Renal pelvis (tissue), 12 donors: ENCODE measurements around the gene CNOT3. TPM values are rescaled to one million over a fixed set of nuclear protein-coding genes. Genes with fewer than 3 reads are reported as not detected.
"Not testable (repeated sequence)": the region's sequence is repeated elsewhere in the genome, so short reads cannot be mapped to it uniquely, and the experiment has no call there.

Experiments used
- DNase-seq: peaks from one replicate; pipeline ENCODE4 v3.0.0-alpha.2; 2013
- long read RNA-seq, 16 experiments: transcript quantifications; one replicate each; lab custom pipeline, GENCODE V29; 2026
- polyA plus RNA-seq, 3 donors: library from polyadenylated mRNA; unstranded; fragments of 120-200 nt; gene quantifications; one replicate each; pipeline ENCODE4 v1.2.1, GENCODE V29; 2013; ENCODE audit not compliant: insufficient read length in 3 of 3

Gene CNOT3
- 10 to 100 TPM; 60.6 to 69.8 (median 69.0) TPM for polyA plus RNA-seq
- long read RNA-seq, donor 1, partial matches to known transcripts, result 0 of 1 reads
- long read RNA-seq, donor 1, other reads (novel, unspliced or antisense), result 0 of 1 reads
- long read RNA-seq, donor 2, partial matches to known transcripts, result 0 of 2 reads
- long read RNA-seq, donor 2, other reads (novel, unspliced or antisense), result 0 of 2 reads
- long read RNA-seq, donor 3, partial matches to known transcripts, result 0 of 1 reads
- long read RNA-seq, donor 3, other reads (novel, unspliced or antisense), result 0 of 1 reads
- long read RNA-seq, donor 4, partial matches to known transcripts, result 102 of 119 reads
- long read RNA-seq, donor 4, other reads (novel, unspliced or antisense), result 13 of 119 reads
- long read RNA-seq, donor 5, partial matches to known transcripts, result 10 of 17 reads
- long read RNA-seq, donor 5, other reads (novel, unspliced or antisense), result 6 of 17 reads
- long read RNA-seq, donor 6, partial matches to known transcripts, result 18 of 35 reads
- long read RNA-seq, donor 6, other reads (novel, unspliced or antisense), result 16 of 35 reads
- long read RNA-seq, donor 7, partial matches to known transcripts, result 28 of 28 reads
- long read RNA-seq, donor 7, other reads (novel, unspliced or antisense), result 0 of 28 reads
- long read RNA-seq, donor 8, full-length matches to known transcripts, result 3 of 3 reads
- long read RNA-seq, donor 8, partial matches to known transcripts, result 0 of 3 reads
- long read RNA-seq, donor 8, other reads (novel, unspliced or antisense), result 0 of 3 reads
- long read RNA-seq, donor 9, partial matches to known transcripts, result 5 of 7 reads
- long read RNA-seq, donor 9, other reads (novel, unspliced or antisense), result 0 of 7 reads
- long read RNA-seq, donor 10, partial matches to known transcripts, result 53 of 56 reads
- long read RNA-seq, donor 10, other reads (novel, unspliced or antisense), result 0 of 56 reads
- long read RNA-seq, donor 11, partial matches to known transcripts, result 31 of 55 reads
- long read RNA-seq, donor 11, other reads (novel, unspliced or antisense), result 23 of 55 reads
- long read RNA-seq, donor 12, transcript CNOT3-201 (18 exons, 2,890 nt), result major isoform, 6 of 12 reads
- long read RNA-seq, donor 12, partial matches to known transcripts, result 6 of 12 reads
- long read RNA-seq, donor 12, other reads (novel, unspliced or antisense), result 0 of 12 reads
- long read RNA-seq, donor 13, partial matches to known transcripts, result 6 of 8 reads
- long read RNA-seq, donor 13, other reads (novel, unspliced or antisense), result 0 of 8 reads
- long read RNA-seq, donor 14, partial matches to known transcripts, result 53 of 54 reads
- long read RNA-seq, donor 14, other reads (novel, unspliced or antisense), result 0 of 54 reads
- long read RNA-seq, donor 15, full-length matches to known transcripts, result 6 of 80 reads
- long read RNA-seq, donor 15, partial matches to known transcripts, result 42 of 80 reads
- long read RNA-seq, donor 15, other reads (novel, unspliced or antisense), result 32 of 80 reads
- long read RNA-seq, donor 16, partial matches to known transcripts, result 0 of 3 reads
- long read RNA-seq, donor 16, other reads (novel, unspliced or antisense), result 0 of 3 reads

GRCh38 chr19:54137699-54138488, at the start of gene CNOT3:
CNOT3 (plus strand) TSS chr19:54137762; CDS start chr19:54142979, 5,217 bp downstream.
- DNase-seq, result no peak

DNA sequence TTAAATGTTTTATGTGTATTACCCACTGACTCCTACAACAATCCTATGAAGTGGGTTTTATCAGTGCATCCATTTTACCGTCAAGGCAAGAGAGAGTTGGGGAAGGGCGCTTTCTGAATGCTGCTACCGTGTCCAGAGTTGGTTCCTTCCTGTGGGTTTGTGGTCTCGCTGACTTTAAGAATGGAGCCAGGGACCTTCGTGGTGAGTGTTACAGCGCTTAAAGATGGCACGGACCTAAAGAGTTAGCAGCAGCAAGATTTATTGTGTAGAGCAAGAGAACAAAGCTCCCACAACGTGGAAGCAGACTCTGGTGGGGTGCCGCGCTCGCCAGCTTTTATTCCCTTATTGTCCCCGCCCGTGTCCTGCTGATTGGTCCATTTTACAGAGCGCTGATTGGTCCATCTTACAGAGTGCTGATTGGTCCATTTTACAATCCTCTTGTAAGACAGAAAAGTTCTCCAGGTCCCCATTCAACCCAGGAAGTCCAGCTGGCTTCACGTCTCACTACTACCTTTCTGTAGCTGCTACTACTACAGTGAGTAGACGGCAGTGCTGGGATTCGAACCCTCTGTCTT, 43.0 kb upstream of the CNOT3 start:
- no peak for DNase-seq

DNA sequence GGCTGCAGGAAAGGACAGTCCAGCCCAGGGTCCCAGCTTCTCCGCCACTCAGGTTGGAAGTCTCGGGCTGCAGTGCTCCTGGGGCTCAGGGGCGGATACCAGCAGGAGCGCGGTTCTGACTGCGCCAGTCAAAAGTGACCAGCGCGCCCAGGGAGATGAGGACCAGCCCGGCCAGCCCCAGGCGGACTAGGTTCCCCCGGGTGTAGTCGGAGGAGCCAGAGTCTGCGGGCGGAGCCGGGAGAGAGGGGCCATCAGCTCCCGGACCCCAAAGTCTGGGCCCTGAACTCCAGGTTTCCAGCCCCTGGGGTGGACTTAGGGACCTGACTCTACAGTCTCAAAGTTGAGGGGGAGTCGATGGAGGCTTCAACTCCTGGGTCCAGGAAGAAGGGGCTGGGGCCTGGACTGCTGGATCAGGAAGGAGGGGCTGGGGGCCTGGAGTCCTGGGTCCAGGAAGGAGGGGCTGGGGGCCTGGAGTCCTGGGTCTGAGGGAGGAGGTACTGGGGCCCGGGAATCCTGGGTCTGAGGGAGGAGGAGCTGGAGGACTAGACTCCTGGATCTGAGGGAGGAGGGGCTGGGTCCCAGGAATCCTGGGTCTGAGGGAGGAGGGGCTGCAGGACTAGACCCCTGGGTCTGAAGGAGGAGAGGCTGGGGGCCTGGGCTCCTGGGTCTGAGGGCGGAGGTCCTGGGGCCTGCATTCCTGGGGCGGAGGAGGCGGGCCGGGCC, 42.3 kb upstream of the CNOT3 start:
- no peak for DNase-seq

GRCh38 chr19:54095859-54096616, 41.5 kb upstream of the CNOT3 start:
- not testable (repeated sequence) for DNase-seq

GRCh38 chr19:54096617-54097106, 40.9 kb upstream of the CNOT3 start:
- no peak for DNase-seq

DNA sequence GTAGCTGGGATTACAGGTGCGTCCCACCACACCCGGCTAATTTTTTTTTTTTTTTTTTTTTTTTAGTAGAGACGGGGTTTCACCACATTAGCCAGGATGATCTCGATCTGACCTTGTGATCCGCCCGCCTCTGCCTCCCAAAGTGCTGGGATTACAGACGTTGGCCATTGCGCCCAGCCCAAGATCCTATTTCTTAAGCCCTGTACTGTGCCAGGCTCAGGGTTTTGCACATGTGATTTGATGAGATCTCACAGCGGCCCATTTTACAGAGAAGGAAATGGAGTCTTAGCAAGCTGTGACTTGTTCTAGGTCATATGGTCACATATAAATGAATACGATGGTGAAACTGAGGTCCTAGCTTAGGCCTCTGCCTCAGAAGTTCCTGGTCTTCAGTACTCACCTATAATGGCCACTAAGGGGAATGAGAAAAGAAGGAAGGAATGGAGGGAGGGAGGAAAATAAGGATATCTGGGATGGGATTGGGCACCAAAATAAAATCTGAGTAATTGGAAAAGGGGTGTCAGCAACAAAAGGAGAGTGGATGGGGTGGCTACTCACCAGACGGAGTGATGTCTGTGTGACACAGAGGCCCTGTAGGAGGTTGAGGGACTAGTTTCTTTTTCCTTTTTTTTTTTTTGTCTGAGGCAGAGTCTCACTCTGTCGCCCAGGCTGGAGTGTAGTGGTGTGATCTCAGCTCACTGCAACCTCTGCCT, 38.2 kb upstream of the CNOT3 start:
- no peak for DNase-seq

GRCh38 chr19:54099903-54100255, 37.7 kb upstream of the CNOT3 start:
- not testable (repeated sequence) for DNase-seq

DNA sequence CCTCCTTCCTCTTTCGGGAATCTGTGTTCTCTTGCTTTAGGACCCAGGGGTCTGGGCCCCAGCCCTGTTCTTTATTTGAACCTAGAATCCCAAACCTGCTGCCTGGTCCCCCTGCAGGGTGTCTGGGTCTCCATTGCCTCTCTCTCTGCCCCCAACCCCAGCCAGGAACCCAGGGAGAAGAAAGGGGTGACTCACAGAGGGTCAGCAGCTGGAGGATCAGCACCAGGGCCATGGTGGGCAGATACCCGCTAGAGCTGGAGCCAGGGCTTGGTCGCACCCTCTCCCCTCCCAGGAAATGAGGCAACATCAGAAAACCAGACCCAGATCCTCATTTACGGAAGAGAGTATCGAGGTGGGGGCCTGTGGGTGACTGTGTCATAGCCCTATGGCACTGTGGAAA, 37.0 kb upstream of the CNOT3 start, which contains the start of gene OSCAR:
TSS of gene OSCAR (minus strand) at position 243 of the 400 bp plus-strand sequence. CDS start at position 232, 11 bp downstream.
- DNase-seq, result no peak

- DNase-seq, result peak; percentile 98
Measured at GRCh38 chr19:54102421-54103169, 35.0 kb upstream of the CNOT3 start, which contains the start of gene NDUFA3. NDUFA3 (plus strand) TSS chr19:54102855; CDS start chr19:54102879, 24 bp downstream.

DNA sequence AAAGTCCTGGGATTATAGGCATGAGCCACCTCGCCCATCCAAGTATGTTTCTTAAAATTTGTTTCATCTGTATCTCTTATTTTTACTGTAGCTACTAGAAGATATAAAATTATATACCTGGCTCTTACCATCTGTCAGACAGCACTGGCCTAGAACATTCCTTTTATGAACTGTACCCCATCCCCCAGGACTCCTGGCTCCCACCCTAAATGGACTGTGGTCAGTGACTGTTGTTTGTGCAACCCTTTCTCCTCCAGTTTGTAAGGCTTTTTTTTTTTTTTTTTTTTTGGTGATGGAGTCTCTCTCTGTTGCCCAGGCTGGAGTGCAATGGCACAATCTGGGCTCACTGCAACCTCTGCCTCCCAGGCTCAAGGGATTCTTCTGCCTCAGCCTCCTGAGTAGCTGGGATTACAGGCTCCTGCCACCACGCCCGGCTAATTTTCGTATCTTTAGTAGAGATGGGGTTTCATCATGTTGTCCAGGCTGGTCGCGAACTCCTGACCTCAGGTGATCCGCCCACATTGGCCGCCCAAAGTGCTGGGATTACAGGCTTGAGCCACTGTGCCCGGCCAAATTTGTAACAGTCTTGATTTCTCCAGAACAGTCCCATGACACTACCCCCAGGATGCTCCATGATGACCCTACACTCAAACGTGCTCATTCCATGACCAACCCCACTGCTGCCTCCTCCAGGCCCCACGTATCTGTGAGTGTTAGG, 32.4 kb upstream of the CNOT3 start:
- DNase-seq, result no peak

DNA sequence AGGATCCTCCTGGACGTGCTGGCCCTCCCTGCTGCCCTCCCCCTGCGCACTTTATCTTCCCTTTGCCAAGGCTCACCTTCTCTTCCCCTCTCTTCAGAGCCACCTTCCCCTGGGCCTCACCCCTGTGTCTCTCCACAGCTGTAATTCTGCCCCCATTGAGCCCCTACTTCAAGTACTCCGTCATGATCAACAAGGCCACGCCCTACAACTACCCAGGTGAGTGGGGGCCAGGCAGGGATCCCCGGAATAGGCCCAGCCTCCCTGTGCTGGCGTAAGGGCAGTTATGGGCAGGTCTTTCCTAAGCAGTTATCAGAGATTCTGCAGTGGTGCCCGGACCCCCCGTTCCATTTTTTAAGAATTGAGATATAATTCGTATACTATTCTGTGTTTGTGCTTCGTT, 31.8 kb upstream of the CNOT3 start:
- DNase-seq, result no peak

GRCh38 chr19:54106716-54107115, 30.8 kb upstream of the CNOT3 start:
- no peak for DNase-seq

DNA sequence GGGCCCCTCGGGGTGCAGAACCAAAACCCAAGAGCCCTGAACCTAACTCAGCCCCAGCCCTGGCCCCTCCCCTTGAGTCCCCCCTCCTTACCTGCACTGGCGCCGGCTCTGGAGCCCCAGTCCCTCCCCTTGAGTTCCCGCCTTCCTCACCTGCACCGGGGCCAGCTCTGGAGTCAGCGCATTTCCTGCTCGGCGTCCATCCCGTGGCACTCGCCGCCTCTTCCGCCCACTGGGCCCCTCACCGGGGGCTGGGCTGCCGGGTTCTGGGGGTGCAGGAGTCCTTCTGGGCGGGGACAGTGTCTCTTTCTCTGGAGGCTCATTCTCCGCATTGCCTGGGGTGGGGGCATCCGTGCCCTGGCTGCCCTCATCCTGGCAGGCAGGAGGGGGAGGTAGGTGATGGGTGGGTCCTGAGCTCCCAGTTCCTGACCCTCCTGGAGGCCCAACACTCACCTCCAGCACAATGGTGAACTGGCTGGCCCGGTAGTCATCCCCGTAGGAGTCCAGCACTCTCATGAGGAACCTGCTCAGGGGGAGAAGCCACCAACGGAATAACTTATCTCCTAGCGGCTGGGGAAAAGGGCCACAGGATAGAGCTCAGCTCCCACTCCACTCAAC, 29.6 kb upstream of the CNOT3 start:
- no peak for DNase-seq

DNA sequence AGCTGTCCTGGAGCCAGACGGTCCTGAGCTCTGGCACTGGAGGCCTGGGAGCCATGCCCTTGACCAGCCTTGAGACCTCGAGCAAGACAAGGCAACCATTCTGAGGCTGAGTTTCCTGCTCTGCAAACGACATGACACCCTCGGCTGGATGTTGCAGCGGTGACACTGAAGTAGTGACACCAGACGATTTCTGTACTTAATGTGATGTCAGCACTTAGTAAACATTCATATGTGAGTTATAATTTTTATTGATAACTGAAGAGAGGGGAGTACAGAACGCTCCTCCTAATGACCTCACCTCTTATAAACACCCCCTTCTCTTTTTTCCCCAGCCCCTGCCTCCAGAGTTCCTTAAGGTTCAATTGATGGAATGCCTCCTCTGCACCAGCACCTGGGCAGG, 29.1 kb upstream of the CNOT3 start:
- no peak for DNase-seq

DNA sequence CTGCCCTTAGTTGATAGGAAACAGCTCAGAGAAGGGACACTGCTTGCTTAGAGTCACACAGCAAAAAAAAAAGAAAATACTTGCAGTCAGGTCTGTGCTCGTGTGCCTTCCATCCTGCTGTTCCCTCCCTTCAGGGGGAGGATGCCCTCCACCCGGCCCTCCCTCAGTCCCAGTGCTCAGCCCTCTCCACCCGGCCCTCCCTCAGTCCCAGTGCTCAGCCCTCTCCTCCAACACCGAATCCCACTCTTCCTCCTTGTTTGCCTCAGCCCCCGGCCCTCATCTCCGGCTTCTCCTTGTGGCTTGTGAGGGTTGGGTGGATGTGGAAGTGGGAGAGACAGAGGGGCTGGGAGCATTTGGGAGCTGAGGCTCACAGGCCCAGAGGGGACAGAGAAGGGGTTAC, 27.9 kb upstream of the CNOT3 start:
- DNase-seq, result no peak
